ENCODE measurements around the gene MRFAP1L1.

DNA sequence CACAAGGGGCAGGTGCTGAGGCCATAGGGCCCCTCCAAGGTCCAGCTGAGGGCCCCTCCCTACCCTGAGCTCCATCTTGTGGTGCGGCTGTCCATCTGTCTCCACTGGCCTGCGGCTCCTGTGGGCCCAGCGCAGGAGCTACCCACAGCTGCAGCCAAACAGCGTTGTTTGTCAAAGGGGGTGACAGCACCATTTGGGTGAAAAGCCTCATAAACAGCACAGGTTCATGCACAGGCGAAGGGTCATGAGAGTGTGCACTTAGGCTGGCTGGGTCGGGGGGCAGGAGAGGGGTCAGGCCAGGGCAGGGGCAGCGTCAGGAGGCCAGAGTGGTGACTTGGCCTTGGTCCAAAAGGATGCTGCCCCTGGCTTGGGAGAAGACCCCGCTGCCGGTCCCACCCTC lies 38.6 kb upstream of the MRFAP1L1 start:
- TF ChIP-seq POLR2AphosphoS5 (IDR thresholded peaks at IDR 0.05; ENCODE audit: low read depth) (no peak), CTCF (conservative IDR thresholded peaks at IDR 0.05; ENCODE audit: low read depth in 2 of 2) (no peak), EZH2 (IDR thresholded peaks at IDR 0.05; ENCODE audit: low read depth, unreplicated experiment) (no peak), CREB1 (CRISPR knock-in tag; IDR thresholded peaks at IDR 0.05; ENCODE audit: low read depth) (no peak), EZH2phosphoT487 (IDR thresholded peaks at IDR 0.05; ENCODE audit: unreplicated experiment) (no peak), ETS1 (IDR thresholded peaks at IDR 0.05) (no peak)
- TF ChIP-seq, protein P1, sequence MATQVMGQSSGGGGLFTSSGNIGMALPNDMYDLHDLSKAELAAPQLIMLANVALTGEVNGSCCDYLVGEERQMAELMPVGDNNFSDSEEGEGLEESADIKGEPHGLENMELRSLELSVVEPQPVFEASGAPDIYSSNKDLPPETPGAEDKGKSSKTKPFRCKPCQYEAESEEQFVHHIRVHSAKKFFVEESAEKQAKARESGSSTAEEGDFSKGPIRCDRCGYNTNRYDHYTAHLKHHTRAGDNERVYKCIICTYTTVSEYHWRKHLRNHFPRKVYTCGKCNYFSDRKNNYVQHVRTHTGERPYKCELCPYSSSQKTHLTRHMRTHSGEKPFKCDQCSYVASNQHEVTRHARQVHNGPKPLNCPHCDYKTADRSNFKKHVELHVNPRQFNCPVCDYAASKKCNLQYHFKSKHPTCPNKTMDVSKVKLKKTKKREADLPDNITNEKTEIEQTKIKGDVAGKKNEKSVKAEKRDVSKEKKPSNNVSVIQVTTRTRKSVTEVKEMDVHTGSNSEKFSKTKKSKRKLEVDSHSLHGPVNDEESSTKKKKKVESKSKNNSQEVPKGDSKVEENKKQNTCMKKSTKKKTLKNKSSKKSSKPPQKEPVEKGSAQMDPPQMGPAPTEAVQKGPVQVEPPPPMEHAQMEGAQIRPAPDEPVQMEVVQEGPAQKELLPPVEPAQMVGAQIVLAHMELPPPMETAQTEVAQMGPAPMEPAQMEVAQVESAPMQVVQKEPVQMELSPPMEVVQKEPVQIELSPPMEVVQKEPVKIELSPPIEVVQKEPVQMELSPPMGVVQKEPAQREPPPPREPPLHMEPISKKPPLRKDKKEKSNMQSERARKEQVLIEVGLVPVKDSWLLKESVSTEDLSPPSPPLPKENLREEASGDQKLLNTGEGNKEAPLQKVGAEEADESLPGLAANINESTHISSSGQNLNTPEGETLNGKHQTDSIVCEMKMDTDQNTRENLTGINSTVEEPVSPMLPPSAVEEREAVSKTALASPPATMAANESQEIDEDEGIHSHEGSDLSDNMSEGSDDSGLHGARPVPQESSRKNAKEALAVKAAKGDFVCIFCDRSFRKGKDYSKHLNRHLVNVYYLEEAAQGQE (IDR thresholded peaks at IDR 0.05; ENCODE audit: unreplicated experiment), result no peak
